ENCODE measurements around the gene ULK3.
A peak's percentile ranks its signal among the peaks of the same experiment; 100 is the strongest.

Gene ULK3

GRCh38 chr15:74842581-74843444 is at the start of gene ULK3 (continued):
- TF ChIP-seq ZNF518A (tag by site-specific recombination; conservative IDR thresholded peaks at IDR 0.05; ENCODE audit: low read depth) = no peak
- TF ChIP-seq ZNF558 (tag by site-specific recombination; IDR thresholded peaks at IDR 0.05) = no peak
- TF ChIP-seq ZNF138 (tag by site-specific recombination; IDR thresholded peaks at IDR 0.05; ENCODE audit: borderline replicate concordance) = no peak
- TF ChIP-seq ZNF280D (tag by site-specific recombination; IDR thresholded peaks at IDR 0.05) = no peak; the same call in 1 of the 2 replicates
- peak; percentile 78 for TF ChIP-seq ZNF600 (tag by site-specific recombination; IDR thresholded peaks at IDR 0.05)
- peak; percentile 46; the same call in 1 of the 2 replicates for TF ChIP-seq ZNF37A (tag by site-specific recombination; IDR thresholded peaks at IDR 0.05)
- TF ChIP-seq REST (tag by site-specific recombination; IDR thresholded peaks at IDR 0.05) = no peak
- no peak for TF ChIP-seq HOXC10 (CRISPR knock-in tag; IDR thresholded peaks at IDR 0.05)
- TF ChIP-seq BCL11A (tag by site-specific recombination; IDR thresholded peaks at IDR 0.05; ENCODE audit: low read depth) = no peak
- no peak for TF ChIP-seq ZNF514 (tag by site-specific recombination; IDR thresholded peaks at IDR 0.05)
- peak; percentile 91; the same call in 1 of the 2 replicates for TF ChIP-seq ZNF561 (tag by site-specific recombination; IDR thresholded peaks at IDR 0.05; ENCODE audit: borderline replicate concordance)
- TF ChIP-seq ZNF223 (tag by site-specific recombination; IDR thresholded peaks at IDR 0.05) = 0 out of 2 replicates have a peak, but pooled peaks have one; percentile 61
- TF ChIP-seq ZNF621 (tag by site-specific recombination; IDR thresholded peaks at IDR 0.05) = no peak
- TF ChIP-seq HOXA7 (CRISPR knock-in tag; IDR thresholded peaks at IDR 0.05; ENCODE audit: borderline replicate concordance) = no peak
- no peak for TF ChIP-seq ZNF837 (tag by site-specific recombination; IDR thresholded peaks at IDR 0.05)
- TF ChIP-seq ZNF324 (tag by site-specific recombination; IDR thresholded peaks at IDR 0.05) = no peak
- peak; percentile 48; the same call in 1 of the 2 replicates for TF ChIP-seq ZNF76 (tag by site-specific recombination; IDR thresholded peaks at IDR 0.05; ENCODE audit: borderline replicate concordance, low read depth)
- no peak; the same call in 1 of the 2 replicates for TF ChIP-seq TSHZ1 (tag by site-specific recombination; IDR thresholded peaks at IDR 0.05; ENCODE audit: borderline replicate concordance)
- TF ChIP-seq GLIS1 (tag by site-specific recombination; IDR thresholded peaks at IDR 0.05) = peak; percentile 86; the same call in 1 of the 2 replicates
- TF ChIP-seq KLF7 (tag by site-specific recombination; IDR thresholded peaks at IDR 0.05; ENCODE audit: borderline replicate concordance) = peak; percentile 44; the same call in 1 of the 2 replicates
- no peak for TF ChIP-seq ZNF521 (tag by site-specific recombination; IDR thresholded peaks at IDR 0.05)
- no peak for TF ChIP-seq ZNF747 (tag by site-specific recombination; IDR thresholded peaks at IDR 0.05)
